ENCODE measurements around the gene CATSPERE. TPM values are rescaled to one million over a fixed set of nuclear protein-coding genes. Genes with fewer than 3 reads are reported as not detected.
"Not testable (repeated sequence)": the region's sequence is repeated elsewhere in the genome, so short reads cannot be mapped to it uniquely, and the experiment has no call there.

Gene CATSPERE
- total RNA-seq, 1 donor from 2014 or later = 2.3 TPM

GRCh38 chr1:244661569-244662312, 200.7 kb downstream of the CATSPERE start:
- DNase-seq (ENCODE audit: extremely low read depth, low read depth, low spot score) = not testable (repeated sequence)

- no peak for DNase-seq (ENCODE audit: extremely low read depth, low read depth, low spot score)
These were observed 201.5 kb downstream of the CATSPERE start for GRCh38 chr1:244662599-244662998.

GRCh38 chr1:244664353-244664752, 203.3 kb downstream of the CATSPERE start:
- no peak for DNase-seq (ENCODE audit: extremely low read depth, low read depth, low spot score)

GRCh38 chr1:244665771-244666217, 204.7 kb downstream of the CATSPERE start:
- DNase-seq (ENCODE audit: extremely low read depth, low read depth, low spot score) = no peak

DNA sequence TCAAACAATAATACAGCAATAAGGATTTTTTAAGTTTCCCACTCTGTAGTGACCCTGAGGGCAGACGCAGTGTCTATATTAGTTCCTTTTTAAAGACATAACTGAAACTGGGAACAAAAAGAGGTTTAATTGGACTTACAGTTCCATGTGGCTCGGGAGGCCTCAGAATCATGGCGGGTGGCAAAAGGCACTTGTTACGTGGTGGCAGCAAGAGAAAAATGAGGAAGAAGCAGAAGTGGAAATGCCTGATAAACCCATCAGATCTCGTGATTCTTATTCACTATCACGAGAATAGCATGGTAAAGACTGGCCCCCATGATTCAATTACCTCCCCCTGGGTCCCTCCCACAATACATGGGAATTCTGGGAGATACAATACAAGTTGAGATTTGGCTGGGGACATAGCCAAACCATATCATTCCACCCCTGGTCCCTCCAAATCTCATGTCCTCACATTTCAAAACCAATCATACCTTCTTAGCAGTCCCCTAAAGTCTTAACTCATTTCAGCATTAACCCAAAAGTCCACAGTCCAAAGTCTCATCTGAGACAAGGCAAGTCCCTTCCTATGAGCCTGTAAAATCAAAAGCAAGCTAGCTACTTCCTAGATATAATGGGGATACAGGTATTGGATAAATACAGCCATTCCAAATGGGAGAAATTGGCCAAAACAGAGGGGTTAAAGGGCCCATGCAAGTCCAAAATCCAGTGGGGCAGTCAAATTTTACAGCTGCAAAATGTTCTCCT, 205.8 kb downstream of the CATSPERE start:
- DNase-seq (ENCODE audit: extremely low read depth, low read depth, low spot score) = not testable (repeated sequence)

GRCh38 chr1:244667797-244668196, 206.7 kb downstream of the CATSPERE start:
- no peak for DNase-seq (ENCODE audit: extremely low read depth, low read depth, low spot score)

GRCh38 chr1:244672946-244673682, 212.0 kb downstream of the CATSPERE start:
- DNase-seq (ENCODE audit: extremely low read depth, low read depth, low spot score) = no peak

GRCh38 chr1:244674446-244674845, 213.4 kb downstream of the CATSPERE start:
- no peak for DNase-seq (ENCODE audit: extremely low read depth, low read depth, low spot score)

- no peak for DNase-seq (ENCODE audit: extremely low read depth, low read depth, low spot score)
These were observed 214.1 kb downstream of the CATSPERE start for GRCh38 chr1:244675167-244675566.

- DNase-seq (ENCODE audit: extremely low read depth, low read depth, low spot score) = no peak
These were observed 217.6 kb downstream of the CATSPERE start for GRCh38 chr1:244678697-244679096.

DNA sequence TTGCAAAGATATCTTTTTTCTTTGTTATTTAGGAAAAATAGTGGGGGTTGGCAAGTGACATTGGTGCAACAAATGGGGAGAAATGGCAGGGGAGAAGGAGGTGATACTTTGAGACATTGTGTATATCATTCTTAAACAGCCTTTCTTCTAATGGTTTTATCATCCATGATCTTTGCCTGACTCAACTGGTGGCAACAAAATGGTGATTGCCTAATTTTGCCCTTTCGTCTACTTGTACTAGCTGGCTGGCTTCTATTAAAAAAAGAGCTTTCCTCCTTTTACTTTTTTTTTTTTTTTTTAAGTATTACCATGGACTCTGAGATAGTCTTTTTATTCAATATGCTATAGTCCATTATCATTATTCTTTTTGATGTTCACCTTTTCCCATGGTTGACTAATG, 219.6 kb downstream of the CATSPERE start:
- DNase-seq (ENCODE audit: extremely low read depth, low read depth, low spot score) = no peak

GRCh38 chr1:244682087-244682486, 221.0 kb downstream of the CATSPERE start:
- not testable (repeated sequence) for DNase-seq (ENCODE audit: extremely low read depth, low read depth, low spot score)

Other genes starting within 250 kb of the CATSPERE start
- gene ADSS2, start 9.4 kb upstream of the CATSPERE start, total RNA-seq = 42.0 and 43.3 TPM in 2 replicates
- 38.5 and 41.3 TPM in 2 replicates for gene DESI2, start 191.9 kb downstream of the CATSPERE start, total RNA-seq